GOT3 (cell line): ENCODE results near the gene ANO1.

Source experiments
- DNase-seq: peaks from one replicate; lab custom pipeline; 2025; ENCODE audit warnings: mixed read lengths; lab: John Stamatoyannopoulos, UW

Gene ANO1

DNA sequence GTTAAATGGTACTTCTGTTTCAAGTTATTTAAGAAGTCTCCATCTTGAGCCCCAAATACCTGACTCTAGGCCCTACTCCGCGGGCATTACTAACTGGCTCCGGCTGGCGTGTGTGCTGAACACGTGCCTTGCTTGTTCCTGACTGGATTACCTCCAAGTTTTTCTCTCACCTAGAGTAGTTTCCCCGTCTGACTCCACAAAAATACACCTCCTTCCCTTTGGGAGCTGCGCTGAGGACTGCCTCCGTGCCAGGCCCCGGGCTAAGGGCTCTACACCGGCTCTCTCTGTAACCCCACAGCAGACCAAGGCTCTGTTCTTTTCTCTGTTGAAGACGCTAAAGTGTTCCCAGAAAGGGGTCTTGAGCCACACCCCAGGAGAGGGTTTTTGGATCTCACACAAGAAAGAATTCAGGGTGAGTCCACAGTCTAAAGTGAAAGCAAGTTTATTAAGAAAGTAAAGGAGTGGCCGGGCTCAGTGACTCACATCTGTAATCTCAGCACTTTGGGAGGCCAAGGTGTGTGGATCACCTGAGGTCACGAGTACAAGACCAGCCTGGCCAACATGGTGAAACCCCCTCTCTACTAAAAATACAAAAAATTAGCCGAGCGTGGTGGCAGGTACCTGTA lies 61.8 kb downstream of the ANO1 start:
- no peak for DNase-seq

DNA sequence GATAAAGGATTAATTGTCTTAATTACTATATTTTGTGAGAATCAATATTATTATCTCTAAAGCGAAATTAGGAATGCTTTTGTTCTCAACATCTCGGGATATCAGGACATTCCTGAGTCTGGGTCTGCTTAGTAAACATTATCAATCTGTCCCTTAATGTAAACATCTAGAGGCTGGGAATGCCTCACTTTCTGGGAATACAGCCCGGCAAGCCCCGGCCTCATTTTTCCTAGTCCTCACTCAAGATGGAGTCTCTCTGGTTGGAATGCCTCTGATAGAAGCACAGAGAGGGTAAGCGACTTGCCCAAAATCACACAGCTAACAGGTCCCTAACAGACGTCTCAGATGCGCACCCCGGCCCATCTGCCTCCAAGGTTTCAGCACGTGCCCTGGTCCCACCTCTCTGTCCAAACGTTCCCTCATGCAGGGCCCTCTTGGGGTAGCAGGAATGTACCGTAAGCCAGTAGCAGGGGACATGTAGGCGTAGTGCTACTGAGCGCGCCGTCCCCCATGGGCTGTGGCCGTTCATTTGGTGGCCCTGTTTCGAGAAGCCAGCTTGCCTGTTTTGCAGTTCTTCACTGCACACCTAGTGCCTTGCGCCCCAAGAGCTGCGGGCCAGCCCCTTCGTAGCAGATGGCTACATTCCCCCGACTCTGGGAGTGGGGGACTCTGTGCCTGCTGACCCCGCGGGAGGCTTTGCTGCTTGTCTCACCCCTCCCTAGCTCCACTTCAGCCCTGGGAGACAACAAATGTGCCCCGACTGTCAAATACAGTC lies 62.8 kb downstream of the ANO1 start:
- DNase-seq: no peak

DNA sequence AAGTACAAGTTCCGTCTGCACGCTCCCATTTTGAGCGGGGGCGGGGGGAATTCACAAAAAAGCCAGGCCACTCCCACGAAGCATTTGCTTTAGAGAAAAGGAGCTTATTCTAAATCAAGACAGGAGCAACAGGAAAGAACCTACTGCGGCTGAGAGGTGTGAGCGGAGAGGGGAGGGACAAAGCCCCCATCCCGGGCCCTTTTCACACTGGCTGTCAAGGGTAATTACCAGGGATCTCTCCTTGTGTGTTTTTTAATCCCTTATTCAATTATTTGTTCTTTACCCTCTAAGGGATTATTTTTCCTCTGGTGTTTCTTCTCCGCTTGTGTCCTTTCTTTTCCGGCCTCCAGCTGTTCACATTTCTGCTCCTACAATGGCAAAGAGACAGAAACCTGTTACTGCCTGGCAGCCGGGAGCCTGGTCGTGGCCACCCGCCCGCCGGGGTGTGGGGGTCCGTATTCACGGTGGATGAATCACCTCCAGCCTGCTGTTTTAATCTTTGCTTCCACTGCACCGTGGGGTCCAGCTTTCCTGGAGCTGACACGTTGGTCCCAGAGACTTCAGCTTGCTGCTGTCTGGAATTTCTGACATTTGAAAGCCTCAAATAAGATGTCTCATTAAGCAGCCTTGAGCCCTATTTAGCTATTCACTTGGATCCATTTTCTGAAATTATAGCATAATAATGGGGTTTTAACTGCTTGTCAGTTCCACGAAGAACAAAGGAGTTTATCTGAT lies 63.5 kb downstream of the ANO1 start:
- DNase-seq: no peak

DNA sequence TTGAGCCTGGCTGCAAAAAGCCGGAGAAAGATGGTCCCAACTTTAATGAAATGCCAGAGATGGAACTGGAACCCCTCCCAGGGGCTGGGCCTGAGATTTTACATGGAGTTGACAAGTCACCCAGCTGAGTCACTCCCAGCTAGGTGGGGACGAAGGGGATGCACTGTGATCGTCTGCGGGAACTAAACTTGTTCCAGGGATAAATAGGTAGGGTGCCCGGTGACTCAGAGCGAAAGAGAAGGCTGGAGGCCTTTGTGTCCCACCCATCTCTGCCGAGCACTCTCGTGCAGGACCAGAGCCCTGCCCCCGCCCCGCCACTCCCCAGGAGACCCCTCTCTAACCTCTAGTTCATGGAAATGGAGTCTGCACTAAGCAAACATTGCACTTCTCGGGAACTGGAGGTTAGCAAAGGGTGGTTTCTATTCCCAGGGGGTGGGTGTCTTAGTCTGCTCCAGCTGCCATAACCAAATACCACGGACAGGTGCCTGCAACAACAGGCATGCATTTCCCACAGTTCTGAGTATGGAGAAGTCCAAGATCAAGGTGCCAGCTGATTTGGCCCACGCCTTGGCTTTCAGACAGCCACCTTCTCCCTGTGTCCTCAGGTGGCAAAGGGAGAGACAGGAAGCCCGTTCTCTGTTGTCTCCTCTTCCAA lies 64.2 kb downstream of the ANO1 start:
- no peak for DNase-seq

DNA sequence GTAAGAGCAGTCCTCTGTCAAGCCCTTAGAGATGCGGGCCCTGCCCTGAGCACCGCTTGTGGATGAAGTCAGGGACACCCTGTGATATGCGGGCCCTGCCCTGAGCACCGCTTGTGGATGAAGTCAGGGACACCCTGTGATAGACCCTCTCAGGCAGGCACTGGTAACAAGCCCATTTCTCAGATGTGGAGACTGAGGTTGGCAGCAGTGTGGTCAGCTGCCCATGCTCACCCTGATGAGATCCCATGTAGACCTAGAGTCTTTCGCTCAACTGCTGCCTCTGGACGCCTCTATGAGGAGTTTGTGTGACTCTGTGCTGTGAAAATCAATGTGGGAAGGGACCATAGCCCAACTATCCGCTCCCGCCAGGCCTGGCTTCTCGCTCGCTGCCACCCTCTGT lies 66.1 kb downstream of the ANO1 start:
- DNase-seq: no peak

DNA sequence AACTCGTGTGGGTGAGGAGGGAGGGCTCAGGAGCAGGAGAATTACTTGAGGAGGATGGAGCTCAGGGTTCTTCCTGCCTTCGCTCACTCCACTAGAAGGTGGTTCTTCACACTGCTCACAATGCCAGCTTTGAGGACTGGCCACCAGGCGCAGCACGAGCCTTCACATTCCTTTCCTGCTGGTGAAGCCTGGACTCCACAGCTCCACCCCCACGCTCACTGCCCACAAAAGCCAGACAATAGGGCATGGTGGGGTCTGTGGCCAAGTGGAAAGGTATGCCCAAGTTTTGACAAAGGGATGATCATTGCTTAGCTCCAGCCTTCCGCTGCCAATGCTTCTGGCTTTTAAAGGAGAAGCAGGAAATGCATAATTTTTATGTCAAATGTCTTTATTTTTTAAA lies 67.0 kb downstream of the ANO1 start:
- no peak for DNase-seq

DNA sequence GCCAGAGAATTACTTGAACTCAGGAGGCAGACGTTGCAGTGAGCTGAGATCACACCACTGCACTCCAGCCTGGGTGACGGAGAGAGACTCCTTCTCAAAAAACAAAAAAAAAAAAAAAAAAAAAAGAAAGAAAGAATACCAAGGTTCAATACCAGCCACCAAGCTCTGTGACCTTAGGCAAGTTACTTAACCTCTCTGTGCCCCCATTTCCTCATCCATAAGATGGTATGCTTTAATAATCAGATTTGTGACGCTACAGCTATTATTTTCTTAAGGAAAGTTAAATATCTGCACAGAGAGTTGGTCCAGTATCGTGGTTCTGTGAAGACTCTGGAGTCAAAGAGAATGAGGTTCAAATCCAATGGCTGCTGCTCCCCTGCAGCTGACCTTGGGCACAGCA lies 67.7 kb downstream of the ANO1 start:
- DNase-seq: no peak

DNA sequence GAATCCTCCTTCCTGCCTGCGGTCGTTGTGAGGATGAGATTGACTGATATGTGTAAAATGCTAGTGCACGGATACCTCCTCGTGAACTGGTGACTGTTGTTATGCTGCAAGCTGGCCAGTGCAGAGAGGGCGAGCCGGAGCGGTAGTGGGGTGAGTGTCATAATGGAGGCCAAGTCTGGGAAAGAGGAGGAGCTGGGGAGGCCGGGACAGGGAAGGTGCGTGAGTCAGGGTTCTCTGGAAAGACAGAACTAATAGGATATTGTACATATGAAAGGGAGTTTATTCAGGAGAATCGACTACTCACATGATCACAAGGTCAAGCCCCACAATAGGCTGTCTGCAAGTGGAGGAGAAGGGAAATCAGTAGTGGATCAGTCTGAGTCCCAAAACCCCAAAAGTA lies 68.2 kb downstream of the ANO1 start:
- DNase-seq: no peak

DNA sequence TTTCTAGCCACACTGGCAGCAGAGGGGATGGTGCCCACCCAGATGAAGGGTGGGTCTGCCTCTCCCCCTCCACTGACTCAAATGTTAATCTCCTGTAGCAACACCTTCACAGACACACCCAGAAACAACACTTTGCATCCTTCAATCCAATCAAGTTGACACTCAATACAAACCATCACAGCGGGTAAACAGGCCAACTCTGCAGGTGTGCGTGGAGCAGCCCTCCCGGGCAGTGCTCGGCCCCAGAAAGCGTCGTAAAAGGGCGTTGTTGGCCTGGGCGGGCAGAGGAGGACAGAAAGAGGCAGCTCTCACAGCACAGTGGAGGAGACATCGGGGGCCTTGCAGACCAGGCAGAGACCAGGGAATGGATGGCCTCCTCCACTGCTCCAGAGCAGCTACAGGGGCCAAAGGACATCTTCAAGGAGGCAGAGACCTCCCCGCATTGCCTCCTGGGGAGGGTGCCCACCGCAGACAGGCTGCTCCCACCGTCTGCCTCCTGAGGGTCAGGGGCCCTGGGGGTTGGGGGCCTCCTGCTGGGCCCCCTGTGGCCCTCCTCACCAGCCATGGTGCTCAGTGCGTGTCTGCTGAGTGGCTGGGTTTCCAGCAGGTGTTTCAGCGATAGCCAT lies 68.9 kb downstream of the ANO1 start:
- DNase-seq: no peak

DNA sequence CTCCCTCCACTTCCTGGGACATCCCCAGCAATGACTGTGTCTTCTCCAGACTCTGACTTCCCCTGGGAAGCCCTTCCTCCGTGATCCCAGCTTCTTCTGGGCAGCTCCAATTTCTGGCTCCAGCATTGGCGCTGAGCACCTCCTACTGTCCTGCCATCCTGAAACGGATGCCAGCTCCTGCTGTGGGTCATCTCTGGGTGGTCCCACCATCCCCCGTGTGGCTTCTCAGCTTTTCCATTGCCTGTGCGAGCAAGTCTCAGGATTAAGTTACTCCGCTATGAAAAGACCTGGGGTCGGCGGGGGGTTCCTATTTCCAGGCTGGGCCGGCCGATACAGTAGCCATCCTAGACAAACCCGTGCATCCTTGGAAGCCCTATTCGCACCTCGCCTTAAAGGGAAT lies 69.6 kb downstream of the ANO1 start:
- no peak for DNase-seq

DNA sequence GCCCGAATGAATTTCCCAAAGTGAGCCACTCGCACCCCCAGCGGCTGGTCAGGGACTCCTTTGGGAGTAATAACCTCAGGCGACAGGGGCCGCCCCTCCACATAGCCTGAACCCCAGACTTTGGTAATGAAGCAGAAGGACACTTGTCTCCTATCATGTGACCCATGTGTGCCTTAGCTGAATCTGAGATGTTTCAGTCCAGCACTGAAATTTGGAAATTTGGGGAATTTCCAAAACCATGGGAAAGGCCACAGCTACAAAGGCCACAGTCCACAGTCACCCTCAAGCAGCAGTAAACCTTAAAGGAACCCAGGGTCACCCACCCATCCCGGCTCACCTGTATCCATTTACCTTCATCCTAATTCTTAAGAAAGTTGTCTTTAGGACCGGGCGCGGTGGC lies 73.6 kb downstream of the ANO1 start:
- DNase-seq: no peak

DNA sequence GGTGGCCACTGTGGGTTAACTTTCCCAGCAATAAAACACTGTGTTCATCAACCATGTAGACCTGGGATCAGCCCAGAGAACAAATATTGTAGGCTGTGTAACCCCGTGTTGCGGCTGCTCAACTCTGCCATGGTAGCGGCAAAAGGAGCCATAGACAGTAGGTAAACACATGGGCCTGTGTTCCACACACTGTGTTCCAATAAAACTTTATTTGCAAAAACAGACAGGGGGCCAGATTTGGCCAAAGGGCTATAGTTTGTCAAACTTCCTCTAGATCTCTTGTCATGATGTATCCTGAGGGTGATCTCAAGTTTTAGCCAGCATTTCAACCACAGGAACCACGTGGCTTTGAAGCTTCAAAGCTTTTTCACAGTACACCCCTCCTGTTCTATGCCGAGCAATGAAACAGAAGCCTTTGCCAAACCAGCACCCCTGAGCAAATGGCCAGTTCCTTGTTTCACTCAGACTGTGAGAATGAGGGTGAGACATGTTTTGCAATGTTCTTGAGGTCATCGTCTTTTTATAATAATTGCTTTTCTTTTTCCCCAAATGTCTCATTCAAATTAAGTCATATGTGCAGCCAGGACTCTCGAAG lies 75.1 kb downstream of the ANO1 start:
- no peak for DNase-seq

DNA sequence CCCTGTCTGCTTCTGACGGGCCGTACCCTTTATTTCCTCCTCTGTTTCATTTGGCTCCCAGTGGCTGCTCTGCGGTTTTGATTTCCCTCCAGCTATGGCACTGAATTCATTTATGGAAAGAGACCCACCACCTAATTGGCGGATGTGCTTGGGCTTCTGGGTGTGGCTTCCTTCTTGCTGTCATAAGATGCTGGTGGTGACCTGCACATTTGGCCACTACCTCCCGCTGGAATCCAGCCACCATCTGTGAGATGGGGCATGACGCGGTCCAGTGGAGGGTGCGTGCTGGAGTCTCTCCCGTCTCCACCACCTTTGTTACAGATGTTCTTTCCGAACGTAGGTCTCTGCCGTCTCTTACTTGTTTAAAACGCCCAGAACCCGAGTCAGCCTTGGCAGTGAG lies 77.3 kb downstream of the ANO1 start:
- DNase-seq: no peak

DNA sequence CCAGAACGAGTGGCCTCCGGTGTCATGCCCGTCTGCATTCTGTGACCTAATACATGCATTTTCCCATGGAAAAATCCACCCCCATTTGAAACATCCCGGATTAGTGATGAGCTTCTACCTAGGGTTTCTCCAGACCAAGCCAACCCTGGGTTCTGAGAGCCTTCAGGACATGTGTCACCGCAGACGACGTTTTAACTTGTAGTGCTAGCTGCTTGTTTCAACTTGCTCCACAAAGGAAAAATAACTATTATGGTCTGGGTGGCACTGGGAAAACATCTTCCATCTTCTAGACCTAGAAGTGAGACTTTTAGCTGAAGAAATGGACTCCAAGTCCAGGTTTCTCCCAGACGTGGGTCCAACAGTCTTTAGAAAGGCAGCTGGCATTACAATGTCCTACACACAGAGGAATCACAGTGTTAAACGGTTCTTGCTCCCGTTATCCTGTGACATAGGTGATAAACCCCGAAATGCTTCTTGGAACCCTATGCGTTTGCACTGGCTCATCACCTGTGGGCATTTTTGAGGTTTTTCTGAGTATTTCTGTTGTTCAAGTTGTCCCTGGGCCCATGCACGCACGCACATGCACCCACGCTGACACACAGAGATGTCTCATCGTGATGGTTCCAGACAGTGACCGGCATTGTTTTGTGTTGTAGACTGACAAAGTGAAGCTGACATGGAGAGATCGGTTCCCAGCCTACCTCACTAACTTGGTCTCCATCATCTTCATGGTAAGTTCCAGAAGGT lies 78.3 kb downstream of the ANO1 start:
- DNase-seq: no peak

DNA sequence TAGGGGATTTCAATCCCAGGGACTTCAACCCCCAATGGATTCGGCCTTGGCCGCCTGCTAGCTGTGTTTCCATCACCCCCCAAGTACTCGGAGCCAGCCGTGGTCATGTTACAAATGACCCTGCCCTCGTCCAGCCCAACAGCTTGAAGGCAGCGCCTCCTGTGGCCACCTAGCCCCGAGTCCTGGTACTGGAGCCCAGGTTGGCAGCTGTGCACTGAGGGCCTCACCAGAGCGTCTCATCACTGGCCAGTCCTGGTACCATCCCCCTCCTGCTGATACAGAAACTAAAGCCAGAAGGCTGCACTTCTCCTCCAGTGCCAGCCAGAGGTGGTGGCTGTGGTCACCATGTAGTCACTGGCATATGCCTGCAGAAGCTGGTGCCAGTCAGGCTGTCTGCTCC lies 80.1 kb downstream of the ANO1 start:
- no peak for DNase-seq

DNA sequence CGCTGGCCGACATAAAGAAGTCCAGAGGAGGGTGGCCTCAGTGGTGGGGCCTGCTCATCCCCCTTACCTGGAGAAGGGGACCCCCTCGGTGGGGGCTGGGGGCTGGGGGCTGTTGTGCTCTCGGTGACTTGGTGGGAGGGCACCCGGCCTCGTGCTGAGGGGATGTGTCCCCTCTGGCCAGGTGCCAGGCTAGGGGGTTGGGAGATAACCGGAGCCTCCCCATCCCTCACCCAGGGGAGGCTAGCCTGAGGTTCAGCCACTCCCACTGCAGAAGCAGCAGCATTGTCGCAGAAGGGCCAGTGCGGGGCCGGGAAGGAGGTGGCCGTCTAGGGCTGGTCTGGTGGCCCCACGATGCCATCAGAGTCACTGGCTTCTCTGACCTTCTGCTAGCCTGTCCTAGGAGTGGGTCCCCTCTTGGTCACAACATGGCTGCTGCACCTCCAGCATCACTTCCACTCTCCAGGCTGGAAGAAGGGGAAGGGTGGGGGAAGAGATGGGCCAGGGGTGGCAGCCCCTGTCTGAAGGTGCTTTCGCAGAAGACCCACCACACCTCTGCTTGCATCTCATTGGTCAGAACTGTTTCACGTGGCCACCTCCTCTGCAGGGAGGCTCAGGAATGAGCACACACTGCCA lies 80.8 kb downstream of the ANO1 start:
- DNase-seq: no peak

DNA sequence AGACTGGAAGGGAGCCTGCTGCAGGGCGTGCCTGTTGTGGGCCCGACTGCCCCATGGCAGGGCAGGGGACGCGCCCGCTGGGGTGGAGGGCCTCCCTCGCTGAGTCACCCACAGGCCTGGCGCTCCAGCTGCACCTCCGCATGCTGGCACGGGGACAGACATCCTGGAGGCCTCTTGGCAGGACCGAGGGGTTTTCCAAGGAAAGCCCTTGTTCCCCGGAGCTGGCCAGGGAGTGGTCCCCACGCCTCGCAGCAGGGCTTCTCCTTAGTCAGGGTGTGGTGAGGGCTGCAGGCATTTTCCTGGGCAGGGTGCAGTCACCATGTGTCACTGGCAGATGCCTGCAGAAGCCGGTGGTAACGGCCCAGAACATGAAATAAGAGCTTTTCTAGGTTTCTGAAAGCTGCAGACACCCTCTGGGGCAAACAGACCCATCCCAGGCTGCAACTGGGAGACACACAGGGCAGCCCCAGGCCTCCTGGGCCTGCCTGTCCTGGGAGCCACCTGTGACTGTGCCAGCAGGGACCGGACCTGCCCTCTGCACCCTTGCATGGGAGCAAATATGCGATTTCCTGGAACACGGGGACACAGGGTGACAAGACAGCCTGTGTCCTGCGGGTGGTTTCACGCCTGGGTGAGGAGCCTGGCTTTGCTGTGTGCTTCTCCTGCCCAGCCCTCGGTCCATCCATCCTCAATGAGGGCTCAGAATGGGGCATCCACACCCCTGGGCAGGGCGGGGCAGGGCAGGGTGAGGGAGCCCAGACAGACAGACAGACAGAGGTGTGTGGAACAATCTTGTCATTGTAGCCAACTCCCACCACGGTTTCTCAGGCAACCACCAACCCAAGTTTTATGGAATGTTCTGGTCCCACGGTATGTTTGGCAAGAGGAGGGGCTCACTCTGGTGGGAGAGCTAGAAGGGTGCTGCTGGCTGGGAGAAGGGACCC lies 81.8 kb downstream of the ANO1 start:
- DNase-seq: peak; percentile 56

DNA sequence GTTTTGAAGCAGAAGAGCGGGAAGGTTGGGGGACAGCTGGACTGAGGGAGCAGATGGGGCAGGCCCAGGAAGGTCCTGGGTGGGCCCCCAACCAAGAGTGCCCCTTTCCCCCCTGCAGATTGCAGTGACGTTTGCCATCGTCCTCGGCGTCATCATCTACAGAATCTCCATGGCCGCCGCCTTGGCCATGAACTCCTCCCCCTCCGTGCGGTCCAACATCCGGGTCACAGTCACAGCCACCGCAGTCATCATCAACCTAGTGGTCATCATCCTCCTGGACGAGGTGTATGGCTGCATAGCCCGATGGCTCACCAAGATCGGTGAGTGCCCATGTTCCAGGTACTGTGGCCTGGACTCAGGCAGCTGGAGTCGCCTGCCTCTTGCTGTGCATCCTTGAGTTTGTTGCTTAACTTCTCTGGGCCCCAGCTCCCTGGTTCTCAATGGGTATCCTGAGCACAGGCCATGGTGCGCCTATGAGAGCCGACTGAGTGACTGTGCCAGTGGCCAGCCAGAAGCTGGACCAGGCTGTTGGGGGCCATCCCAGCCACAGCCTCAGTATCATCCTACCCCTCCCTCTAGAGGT lies 83.0 kb downstream of the ANO1 start:
- no peak for DNase-seq

DNA sequence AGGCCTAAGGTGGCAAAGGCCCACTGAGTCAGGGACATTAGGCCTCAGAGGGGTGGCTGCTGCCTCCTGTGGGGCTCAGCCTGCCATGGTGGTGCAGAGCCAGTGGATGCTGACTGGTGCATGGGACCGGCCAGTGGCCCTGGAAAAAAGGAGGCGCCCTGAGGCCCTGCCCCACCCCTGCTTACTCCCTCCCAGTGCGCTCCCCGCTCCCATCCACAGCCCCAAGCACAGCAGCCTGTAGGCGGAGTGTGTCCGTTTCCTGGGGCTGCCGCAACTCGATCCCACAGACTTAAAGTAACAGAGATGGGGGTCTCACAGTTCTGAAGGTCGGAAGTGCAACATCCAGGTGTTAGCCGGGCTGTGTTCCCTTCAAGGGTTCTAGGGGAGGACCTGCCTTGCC lies 86.6 kb downstream of the ANO1 start:
- DNase-seq: no peak
